NOMO-1 treated with DMSO at 0.1 percent for 48 hours (cell line): ENCODE results near the gene GFOD1.
"Not testable (repeated sequence)": the region's sequence is repeated elsewhere in the genome, so short reads cannot be mapped to it uniquely, and the experiment has no call there.

Experiments used
- DNase-seq: peaks from one replicate; lab custom pipeline; 2025; ENCODE audit not compliant: unreplicated experiment; lab: John Stamatoyannopoulos, UW

The GFOD1 gene

DNA sequence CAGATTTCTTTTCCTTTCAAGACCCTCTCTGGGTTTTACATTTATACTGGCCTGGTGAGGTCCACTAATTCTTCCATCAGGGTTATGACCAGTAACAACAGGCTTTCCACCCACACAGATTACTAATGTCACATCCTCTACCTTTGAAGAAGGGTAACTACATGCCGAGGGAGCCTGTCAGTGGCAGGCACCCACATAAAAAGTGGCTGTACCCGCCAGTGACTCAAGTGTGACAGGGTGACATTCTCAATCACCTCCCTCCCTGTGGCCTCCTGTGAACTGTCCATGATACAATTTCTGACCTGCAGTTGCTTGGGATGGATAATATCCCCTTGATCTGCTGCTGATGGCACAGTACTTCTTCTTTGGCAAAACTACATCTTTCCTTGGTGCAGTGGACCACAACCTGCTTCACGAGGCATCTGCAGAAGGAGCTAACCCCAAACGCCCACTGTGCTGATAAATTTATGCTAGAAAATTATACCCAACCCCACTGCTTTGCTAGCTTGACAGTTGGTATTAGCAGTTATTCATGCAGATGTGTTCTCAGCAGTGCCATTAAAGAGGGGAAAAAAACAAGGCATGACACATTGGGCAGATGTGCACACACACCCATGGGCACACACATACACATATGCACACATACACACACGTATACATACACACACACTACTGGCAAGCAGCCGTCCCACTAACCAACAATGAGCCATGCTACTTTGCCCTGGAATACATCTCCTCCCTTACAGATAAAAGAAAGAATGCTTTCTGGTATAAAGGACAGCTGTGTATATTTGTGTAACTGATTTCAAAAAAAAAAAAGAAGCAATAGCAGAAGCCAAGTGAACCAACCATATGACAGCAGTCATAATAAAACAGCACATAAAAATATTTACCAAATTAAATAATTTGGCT is 20.8 kb downstream of the GFOD1 start:
- DNase-seq: no peak

DNA sequence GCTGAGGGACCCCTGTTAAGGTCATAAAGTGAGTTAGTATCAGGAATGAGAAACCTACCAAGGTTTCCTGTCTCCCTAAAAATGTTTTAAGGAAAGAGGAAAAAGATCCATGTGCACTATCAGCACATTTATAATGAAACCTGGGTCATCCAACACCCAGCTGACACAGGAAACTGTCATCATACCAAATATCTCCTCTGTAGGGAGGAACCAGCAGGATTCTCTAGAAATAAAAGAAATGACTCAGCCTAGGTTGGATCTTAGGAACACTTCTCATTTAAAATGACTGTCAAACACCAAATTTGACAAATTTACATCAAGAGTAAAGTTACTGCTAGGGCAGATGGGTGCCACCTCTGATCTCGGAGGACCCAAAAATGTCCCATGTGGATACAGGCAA is 21.7 kb downstream of the GFOD1 start:
- DNase-seq: no peak

DNA sequence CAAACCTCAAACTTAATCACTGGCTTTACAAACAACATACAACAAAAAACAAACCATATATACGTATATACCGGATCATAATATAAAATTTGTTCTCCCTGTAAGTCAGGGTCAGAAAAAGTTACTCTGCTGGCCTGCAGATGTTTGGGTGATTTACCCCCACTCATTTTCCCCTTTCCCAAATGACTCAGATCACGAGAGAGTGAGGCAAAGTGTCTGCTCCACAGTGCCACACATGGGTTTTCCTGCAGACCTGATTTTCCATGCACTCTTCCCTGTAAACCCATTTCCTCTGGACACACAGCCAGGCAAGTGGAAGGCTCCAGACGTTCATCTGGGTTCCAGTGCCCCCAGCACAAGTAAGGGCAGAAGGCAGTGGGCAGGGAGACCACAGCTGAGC is 23.5 kb downstream of the GFOD1 start:
- no peak for DNase-seq

DNA sequence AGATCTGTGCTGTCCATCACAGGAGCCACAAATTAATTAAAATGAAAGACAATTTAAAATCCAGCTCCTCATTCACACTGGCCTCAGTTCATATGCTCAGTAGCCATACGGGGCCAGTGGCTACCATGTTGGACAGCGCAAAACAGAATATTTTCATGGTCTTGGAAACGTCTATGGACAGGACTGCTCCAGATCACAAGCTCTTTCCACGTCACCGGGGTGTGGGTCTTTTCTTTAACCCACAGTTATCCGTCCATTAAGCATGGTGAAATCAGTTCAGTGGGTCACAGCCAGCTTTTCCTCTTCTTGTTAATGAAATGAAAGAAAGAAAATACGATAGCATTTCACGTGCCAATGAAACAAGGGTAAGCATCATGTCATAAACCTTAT is 24.1 kb downstream of the GFOD1 start:
- DNase-seq: no peak

DNA sequence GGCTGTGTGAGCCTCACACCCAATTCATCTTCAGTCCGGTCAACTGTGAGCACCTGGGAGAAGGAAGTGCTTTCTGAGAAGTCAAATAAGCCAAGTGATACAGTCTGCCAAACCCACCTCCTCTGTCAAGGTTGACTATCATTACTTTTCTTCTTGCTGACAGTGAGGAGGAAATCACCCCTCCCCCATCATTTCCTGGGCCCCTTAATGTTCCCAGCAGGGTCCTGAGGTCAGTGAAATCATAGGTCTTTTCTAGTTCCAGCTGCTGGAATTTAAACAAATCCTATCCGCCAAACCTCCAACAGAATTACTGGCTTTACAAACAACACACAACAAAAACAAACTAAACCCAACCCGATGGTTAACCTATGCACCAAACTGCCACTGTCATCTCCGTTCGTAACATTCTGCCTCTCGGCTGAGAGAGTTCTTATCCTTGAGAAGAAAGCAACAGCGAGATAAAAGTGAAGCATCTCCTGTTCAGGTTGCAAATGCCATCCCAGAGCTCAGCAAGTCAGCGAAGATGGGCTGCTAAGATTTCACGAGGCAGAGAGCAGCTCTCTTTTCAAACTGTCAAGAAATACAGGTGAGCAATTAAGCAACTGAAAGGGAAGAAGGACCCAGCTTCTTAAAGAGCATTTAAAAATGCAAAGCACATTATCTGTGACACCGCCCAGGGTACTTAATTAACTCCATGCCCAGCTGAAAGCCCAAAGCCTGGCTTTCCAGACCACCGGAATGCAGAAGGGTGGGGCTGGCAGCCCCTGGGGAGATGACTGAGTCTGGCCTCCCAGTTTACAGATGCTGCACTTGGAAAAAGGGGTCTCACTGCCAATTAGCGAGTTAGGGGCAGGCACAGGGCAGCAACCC is 24.7 kb downstream of the GFOD1 start:
- no peak for DNase-seq

DNA sequence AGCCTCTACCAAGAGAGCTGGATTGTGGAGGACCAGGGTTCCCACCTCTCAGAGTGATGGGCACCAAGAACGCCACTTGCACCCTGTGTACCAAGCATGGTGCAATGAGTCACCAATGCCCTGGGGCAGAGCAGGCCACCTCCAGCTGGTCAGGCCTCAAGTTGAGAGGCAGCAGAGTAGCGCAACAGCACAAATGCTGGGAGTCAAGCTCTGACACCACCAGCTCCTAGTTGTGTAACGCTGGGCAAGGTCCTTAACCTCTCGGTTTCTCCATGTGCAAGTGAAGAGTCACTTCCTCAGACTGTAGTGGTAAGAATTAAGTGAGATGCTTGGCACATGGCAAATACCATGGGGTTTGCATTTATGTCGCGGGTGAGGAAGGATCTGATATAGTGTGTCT is 25.6 kb downstream of the GFOD1 start:
- DNase-seq: peak; percentile 19

DNA sequence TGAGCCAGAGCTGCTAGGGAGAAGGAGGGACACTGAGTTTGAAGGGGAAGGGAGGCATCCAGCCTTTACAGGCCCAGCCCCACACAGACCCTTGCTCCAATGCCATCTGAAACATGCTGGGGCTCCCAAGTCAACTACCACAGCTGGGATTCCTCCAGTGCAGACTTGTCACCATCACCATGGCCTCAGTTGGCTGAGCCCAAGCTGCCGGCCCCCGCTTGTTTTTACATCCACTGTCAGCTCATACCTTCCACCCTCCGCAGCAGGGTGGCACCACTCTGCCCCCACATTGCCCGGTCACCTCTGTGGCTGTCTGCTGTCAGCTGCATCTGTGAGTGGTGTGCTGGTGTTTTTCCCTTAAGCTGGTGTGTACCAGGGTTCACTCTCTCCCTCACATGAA is 26.1 kb downstream of the GFOD1 start:
- DNase-seq: no peak

DNA sequence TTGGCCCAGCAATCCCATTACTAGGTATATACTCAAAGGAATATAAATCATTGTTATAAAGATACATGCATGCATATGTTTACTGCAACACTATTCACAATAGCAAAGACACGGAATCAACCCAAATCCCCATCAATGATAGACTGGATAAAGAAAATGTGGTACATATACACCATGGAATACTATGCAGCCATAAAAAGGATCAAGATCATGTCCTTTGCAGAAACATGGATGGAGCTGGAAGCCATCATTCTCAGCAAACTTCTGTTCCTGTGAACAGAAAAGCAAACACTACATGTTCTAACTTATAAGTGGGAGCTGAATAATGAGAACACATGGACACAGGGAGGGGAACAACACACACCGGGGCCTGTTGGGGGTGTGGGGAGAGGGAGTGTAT is 27.1 kb downstream of the GFOD1 start:
- DNase-seq: not testable (repeated sequence)

DNA sequence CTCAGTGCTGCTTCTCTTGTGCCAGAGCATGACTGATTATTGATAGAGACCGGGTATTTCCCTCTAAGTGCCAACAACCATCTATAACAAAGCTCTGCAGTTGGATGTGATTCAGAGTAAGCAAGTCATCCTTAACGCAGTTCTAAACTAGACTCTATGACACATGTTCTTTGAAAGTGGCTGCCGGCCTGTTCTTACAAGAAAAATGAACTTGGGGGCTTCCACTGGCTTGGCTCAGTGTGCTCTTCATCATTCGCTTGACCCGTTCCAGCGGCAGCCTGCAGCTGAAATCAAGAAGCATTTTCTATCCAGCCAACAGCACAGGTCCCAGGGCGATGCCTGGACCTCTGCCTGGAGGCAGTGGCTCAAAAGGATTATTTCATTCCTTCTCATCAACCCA is 29.8 kb downstream of the GFOD1 start:
- no peak for DNase-seq

DNA sequence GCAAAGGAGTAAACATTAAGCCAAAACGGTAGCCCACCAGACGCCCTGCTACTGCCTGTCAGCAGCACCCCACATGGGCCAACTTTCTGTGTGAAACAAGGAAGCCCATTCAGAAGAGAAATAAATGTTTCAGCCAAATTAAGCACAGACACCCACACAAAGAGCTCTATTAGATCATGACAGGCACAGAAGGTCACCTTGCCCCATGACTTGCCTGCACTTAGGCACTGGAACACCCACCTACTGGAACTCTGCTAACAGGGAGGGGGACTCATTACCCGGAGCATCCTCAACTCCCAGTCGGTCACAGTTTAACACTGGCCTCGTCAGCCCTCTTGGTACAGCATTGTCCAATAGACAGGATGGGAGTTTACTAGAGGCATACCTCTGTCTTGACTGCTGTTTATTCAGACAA is 31.8 kb downstream of the GFOD1 start:
- no peak for DNase-seq

DNA sequence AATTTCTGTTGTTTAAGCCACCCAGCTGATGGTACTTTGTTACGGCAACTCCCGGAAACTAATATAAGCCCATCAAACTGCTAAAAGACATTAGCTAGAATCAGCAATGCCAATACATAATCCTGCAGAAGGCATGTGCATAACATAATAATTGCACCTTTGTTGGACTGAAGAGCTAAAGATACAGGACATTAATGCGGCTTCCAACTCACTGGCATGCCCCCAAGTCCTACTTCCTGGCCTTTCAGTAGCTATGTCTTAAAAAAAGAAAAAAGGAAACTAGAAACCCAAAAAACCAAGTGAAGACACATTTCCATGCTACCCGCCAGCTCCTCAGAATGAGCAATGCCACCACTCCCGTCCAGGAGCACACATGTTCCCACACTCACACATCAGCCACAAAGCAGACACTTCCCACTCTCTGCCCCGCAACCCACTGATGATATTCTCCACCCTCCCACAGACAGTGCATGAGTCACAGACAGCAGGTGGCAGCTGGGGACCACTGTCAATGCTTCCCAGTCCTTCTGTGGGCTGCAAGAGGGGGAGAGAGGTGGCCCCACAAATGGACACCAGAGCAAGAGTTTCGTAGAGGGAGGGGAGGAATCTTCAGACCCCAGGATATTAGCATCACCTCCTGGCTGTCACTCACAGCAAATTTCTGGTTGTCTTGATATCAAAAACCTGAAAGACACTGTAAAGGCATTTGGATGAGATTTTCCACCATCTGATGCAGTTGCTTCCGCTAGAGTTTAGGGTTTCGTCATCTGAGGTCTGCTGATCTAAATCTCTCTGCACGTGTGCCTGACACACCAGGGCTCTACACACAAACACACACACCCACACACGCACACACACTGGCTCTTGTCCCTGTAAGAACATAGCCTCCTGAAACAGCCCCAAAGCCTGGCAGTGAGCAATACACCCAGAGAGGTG is 32.8 kb downstream of the GFOD1 start:
- DNase-seq: peak; percentile 53

DNA sequence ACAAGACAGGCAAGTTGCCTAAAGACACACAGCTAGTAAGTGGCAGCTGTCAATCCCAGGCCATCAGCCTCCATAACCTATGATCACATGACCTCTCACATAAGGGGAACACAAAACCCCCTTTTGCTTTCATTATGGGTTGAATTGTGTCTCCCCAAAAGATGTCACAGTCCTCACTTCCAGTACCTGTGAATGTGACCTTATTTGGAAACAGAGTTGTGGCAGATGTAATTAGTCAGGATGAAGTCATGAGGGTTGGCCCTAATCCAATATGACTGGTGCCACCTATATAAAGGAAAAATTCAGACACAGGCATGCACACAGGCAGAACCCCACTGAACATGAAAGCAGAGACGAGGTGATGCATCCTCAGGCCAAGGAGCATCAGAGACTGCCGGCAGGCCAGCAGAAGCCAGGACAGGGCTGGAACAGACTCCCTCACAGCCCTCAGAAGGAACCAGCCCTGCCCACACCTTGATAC is 33.6 kb downstream of the GFOD1 start:
- DNase-seq: no peak

DNA sequence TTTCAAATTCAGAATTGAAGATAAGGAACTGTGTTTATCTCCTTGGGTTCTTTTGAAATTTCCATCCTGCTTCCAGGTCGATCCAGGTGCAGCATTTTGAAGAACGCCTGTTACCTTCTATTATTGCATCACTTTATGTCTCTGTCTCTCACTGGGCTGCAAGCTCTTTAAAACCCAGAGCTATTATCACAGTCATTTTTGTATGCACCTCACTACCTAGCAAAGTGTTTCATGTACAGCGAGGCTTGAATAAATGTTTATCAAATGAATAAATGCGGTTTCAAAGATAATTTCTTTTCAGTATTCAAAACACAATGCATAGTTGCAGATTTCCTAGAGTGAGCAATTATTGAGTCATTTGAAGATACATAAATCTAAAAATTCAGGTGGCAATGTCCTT is 34.2 kb downstream of the GFOD1 start:
- no peak for DNase-seq

DNA sequence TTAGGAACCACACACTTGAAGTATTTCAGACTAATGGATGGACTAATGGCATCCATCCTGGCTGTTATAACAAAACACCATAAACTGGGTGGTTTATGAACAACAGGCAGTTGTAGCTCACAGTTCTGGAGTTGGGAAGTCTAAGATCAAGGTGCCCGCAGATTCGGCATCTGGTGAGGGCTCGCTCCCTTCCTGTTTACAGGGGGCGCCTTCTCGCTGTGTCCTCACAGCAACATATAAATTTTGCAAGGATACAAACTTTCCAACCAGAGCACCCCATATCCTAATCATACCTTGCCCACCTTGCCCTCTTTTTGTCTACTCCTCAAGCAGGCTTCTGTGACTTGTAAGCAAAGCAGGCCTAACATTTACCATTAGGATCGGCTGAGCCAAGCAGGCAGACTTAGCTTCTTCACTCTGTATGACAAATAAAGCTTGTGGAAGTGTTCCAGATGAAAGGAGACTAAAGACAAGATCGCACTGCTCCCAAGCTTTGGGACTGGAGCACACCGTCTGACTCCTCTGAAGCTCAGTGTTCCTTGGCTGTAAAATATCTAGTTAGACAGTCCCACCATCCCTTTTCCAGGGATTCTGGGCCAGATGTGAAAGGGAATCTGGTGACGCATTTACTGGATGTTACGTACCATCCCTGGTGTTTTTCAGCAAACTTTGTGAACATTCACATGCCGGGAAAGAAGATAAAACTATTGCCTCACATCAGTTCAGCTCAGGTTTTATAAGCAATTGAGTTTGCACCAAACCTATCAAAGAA is 34.9 kb downstream of the GFOD1 start:
- DNase-seq: no peak

DNA sequence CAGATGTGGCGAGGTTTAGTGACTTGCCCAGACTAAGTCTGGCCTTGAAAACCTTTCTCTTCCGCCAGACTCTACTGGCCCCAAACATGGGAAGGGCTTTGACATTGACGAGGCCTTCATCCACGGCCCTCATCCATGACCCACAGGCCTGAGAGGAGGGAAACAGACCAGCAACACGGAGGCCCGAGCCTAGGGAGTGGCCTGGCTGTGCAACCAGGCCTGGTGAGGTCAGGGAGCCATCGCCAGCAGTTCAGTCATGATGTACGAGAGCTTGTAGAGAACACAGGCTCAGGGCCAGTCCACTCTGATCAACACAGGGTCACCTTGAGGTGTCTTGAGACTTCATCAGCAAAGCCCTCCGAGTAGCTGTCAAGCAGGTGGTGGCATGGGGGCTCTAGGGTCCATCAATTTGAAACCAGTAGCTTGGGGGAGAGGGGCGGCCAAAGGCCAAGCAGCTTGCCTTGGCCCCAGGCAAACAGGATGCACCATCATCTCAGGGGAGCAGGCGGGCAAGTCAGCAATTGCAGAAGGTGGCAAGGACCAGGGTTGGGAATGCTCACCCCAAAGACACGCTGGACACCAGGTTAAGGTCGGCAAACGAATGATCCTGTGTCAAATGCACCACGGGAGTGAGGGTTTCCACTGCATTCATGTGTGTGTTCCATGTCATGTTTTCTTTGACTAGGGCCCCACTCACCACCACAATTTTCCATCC is 36.1 kb downstream of the GFOD1 start:
- no peak for DNase-seq

DNA sequence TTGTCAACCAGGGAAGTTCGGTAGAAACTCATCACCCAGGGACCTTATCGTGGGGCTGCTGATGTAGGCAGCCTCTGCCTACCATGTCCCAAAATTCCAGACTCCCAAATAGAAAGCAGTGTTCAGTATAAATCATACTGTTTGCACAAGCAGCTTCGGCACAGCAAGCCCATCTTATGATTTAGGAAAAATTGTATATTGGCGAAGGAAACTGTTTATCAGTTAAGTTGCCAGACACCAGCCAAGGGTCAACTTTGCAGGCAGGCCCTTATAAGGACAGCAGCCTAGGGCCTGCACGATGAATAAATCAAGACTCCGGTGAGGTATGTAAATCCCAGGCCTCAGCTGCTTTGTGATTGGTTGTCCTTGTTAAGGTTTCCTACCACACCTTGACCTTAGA is 36.8 kb downstream of the GFOD1 start:
- DNase-seq: no peak

DNA sequence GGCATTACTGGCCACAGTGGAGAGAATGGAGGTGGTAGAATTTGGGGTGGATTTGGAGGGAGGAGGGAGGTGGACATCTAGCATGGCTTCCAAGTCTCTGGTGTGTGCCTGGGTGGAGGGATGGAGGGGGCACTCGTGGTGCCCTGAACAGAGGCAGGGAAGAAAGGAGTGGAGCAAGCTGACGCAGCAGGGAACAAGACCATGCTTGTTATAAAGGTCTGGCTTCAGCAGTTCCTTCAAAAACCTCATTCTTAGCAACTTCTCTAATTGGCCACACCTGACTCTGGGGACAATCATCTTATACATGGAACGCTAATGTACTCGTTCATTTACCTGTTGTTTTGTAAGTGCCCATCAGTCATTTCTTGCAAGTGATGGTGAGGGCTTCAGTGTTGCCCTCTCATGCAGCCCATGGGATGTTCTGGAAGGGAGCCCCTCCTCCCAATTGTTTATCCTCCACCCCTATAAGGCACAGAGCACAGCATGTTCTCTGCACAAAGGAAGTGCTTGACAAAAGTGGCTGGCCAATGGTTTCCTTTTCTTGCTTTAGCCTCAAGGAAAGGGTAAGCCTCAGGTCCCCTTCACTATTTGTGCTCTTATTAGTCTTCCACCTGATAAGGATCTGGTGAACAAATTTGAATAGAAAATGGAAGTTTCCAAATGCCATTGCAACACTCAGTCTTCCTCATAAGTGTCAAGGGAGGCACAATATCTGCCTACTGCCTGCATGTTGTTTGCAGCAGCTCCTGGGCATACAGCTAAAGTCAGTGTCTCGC is 39.3 kb downstream of the GFOD1 start:
- DNase-seq: peak; percentile 52

DNA sequence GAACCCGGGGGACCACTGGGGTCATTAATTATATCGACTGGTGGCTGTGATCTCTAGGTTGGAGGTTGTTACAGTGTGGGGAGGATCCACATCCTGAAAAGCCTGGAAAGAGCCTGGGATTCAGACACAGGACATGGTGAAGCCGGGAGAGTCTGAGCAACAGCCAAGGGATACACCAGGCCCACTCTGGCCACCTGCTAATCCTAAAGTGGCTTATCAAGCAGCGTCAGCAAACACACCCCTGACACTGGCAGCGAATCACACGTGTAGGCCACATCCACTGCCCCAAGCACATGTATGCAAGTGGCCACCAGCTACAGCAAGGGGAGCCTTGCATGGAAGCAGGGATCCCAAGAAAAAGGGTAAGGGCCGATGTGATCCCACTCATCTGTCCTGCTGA is 41.0 kb downstream of the GFOD1 start:
- DNase-seq: no peak

DNA sequence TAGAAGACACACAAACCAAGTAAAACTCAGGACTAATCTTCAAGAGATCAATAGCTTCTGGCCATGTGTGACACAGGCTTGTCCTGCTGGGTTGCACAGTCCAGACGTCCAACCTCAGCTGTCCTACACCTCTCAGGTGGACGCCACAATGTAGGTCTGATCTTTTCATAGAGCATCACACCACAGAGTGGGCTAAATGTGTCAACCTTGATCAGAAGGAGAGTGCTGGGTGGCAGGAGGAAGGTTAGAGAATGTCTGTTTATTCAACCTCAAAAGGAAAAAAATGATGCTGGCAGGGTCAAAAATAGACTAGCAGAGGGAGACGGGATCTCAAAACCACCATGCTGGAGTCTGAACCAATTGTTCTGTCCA is 41.7 kb downstream of the GFOD1 start:
- no peak for DNase-seq
